ENCODE measurements around the gene S100A13. TPM values are rescaled to one million over a fixed set of nuclear protein-coding genes. Genes with fewer than 3 reads are reported as not detected.

The S100A13 gene
- total RNA-seq, 1 donor from 2014 or later = 112 TPM

- intact Hi-C loops (cut with DNase I) = no loop called here
- peak; percentile 55 for DNase-seq (ENCODE audit: low spot score)
- ATAC-seq = no peak
Observed at GRCh38 chr1:153629971-153630370, 2.7 kb upstream of the S100A13 start.

GRCh38 chr1:153629343-153629665 lies 2.0 kb upstream of the S100A13 start:
- ATAC-seq = no peak
- intact Hi-C loops (cut with DNase I) = no loop called here
- DNase-seq (ENCODE audit: low spot score) = peak; percentile 42

- intact Hi-C loops (cut with DNase I) = no loop called here
- ATAC-seq (no peak), DNase-seq (ENCODE audit: low spot score) (peak; percentile 55)
Observed at GRCh38 chr1:153628638-153629342, 1.5 kb upstream of the S100A13 start.

- ATAC-seq = peak; percentile 42
- peak; percentile 72 for DNase-seq (ENCODE audit: low spot score)
- intact Hi-C loops (cut with DNase I) = no loop called here
Observed at GRCh38 chr1:153627715-153628626, 666 bp upstream of the S100A13 start, which contains the start of gene S100A1. TSS of gene S100A1 (plus strand) at chr1:153628434. CDS start at chr1:153630522, 2,088 bp downstream.

GRCh38 chr1:153626477-153626903 lies 815 bp downstream of the S100A13 start:
- DNase-seq (ENCODE audit: low spot score) (no peak), ATAC-seq (peak; percentile 4)
- intact Hi-C loops (cut with DNase I) = no loop called here

GRCh38 chr1:153624965-153625611 lies 2.2 kb downstream of the S100A13 start:
- intact Hi-C loops (cut with DNase I) = no loop called here
- DNase-seq (ENCODE audit: low spot score) = no peak
- ATAC-seq = no peak

GRCh38 chr1:153623101-153623500 lies 4.2 kb downstream of the S100A13 start:
- ATAC-seq = no peak
- no peak for DNase-seq (ENCODE audit: low spot score)
- intact Hi-C loops (cut with DNase I) = no loop called here

GRCh38 chr1:153619171-153619570 lies 8.1 kb downstream of the S100A13 start:
- no peak for DNase-seq (ENCODE audit: low spot score)
- ATAC-seq = no peak
- intact Hi-C loops (cut with DNase I) = loop anchor here (5.0 kb wide), 1 partner anchor 42 kb away; no protein-coding TSS in a partner anchor

GRCh38 chr1:153617663-153618062 lies 9.6 kb downstream of the S100A13 start:
- peak; percentile 35 for ATAC-seq
- intact Hi-C loops (cut with DNase I) = loop anchor here (5.0 kb wide), 1 partner anchor 40 kb away; no protein-coding TSS in a partner anchor
- DNase-seq (ENCODE audit: low spot score) = peak; percentile 79

- ATAC-seq (no peak), DNase-seq (ENCODE audit: low spot score) (no peak)
- intact Hi-C loops (cut with DNase I) = loop anchor here (5.0 kb wide), 1 partner anchor 40 kb away; no protein-coding TSS in a partner anchor
Observed at GRCh38 chr1:153616917-153617311, 10.4 kb downstream of the S100A13 start.

- ATAC-seq (peak; percentile 34), DNase-seq (ENCODE audit: low spot score) (no peak)
- intact Hi-C loops (cut with DNase I) = loop anchor here (5.0 kb wide), 1 partner anchor 39 kb away; no protein-coding TSS in a partner anchor
Observed at GRCh38 chr1:153616144-153616916, 11.0 kb downstream of the S100A13 start, which contains the start of gene S100A14. TSS of gene S100A14 (minus strand) at chr1:153616325. CDS start at chr1:153615858, 467 bp downstream.

- no peak for DNase-seq (ENCODE audit: low spot score)
- intact Hi-C loops (cut with DNase I) = loop anchor here (5.0 kb wide), 1 partner anchor 38 kb away; no protein-coding TSS in a partner anchor
- ATAC-seq = no peak
Observed at GRCh38 chr1:153615406-153615805, 11.9 kb downstream of the S100A13 start.

GRCh38 chr1:153614906-153615305 lies 12.4 kb downstream of the S100A13 start:
- intact Hi-C loops (cut with DNase I) = loop anchor here (5.0 kb wide), 1 partner anchor 38 kb away; no protein-coding TSS in a partner anchor
- no peak for DNase-seq (ENCODE audit: low spot score)
- no peak for ATAC-seq

GRCh38 chr1:153614189-153614900 lies 13.0 kb downstream of the S100A13 start:
- intact Hi-C loops (cut with DNase I) = no loop called here
- no peak for ATAC-seq

GRCh38 chr1:153613406-153613805 lies 13.9 kb downstream of the S100A13 start:
- DNase-seq (ENCODE audit: low spot score) (no peak), ATAC-seq (no peak)
- intact Hi-C loops (cut with DNase I) = no loop called here

More at GRCh38 chr1:153614189-153614900, 13.0 kb downstream of the S100A13 start:
- DNase-seq (ENCODE audit: low spot score) = no peak

GRCh38 chr1:153612755-153613331 lies 14.5 kb downstream of the S100A13 start, which contains the start of gene S100A16:
TSS of gene S100A16 (minus strand) at chr1:153613137. CDS start at chr1:153608151, 4,986 bp downstream.
- ATAC-seq = peak; percentile 82
- intact Hi-C loops (cut with DNase I) = no loop called here
- peak; percentile 86 for DNase-seq (ENCODE audit: low spot score)

GRCh38 chr1:153612111-153612754 lies 15.1 kb downstream of the S100A13 start:
- DNase-seq (ENCODE audit: low spot score) = no peak
- intact Hi-C loops (cut with DNase I) = no loop called here
- ATAC-seq = peak; percentile 35

Data from sciatic nerve (tissue), 2 donors.